GM12878 (cell line): ENCODE data around the gene UNK. TPM values are rescaled to one million over a fixed set of nuclear protein-coding genes. Genes with fewer than 3 reads are reported as not detected.

ENCODE experiments used
- ATF2 ChIP-seq: IDR thresholded peaks from 2 replicates; pipeline ENCODE4 v1.6.1; 2012; ENCODE audit warnings: low read length, inconsistent platforms
- BCL11A ChIP-seq: IDR thresholded peaks from 2 replicates; pipeline ENCODE4 v1.6.1; 2011; ENCODE audit warnings: low read depth, low read length
- CHD1 ChIP-seq: IDR thresholded peaks from 2 replicates; pipeline ENCODE4 v1.6.1; 2012; ENCODE audit warnings: low read depth, low read length, improper control_type of control experiment
- DPF2 ChIP-seq: fragments of 450-650 bp; IDR thresholded peaks from 2 replicates; pipeline ENCODE4 v1.6.1; 2017; ENCODE audit warnings: mild to moderate bottlenecking
- EZH2 ChIP-seq: IDR thresholded peaks from 2 replicates; pipeline ENCODE4 v1.6.1; 2012; ENCODE audit warnings: low read depth, mild to moderate bottlenecking, control low read depth, inconsistent platforms, low read length, borderline replicate concordance; ENCODE audit not compliant: control insufficient read depth
- FOXK2 ChIP-seq: fragments of 450-650 bp; IDR thresholded peaks from 2 replicates; pipeline ENCODE4 v1.6.1; 2017; ENCODE audit warnings: mild to moderate bottlenecking, moderate library complexity
- FOXM1 ChIP-seq: IDR thresholded peaks from 2 replicates; pipeline ENCODE4 v1.6.1; 2012; ENCODE audit warnings: low read depth, mild to moderate bottlenecking, inconsistent platforms, low read length, moderate library complexity
- GABPA ChIP-seq: IDR thresholded peaks from 2 replicates; pipeline ENCODE4 v1.6.1; 2014; ENCODE audit warnings: antibody characterized with exemption, low read depth, mild to moderate bottlenecking, inconsistent platforms
- HDAC2 ChIP-seq: fragments of 200-600 bp; sonication (generic); IDR thresholded peaks from 2 replicates; pipeline ENCODE4 v1.6.1; 2017
- MTA3 ChIP-seq: IDR thresholded peaks from 2 replicates; pipeline ENCODE4 v1.6.1; 2012; ENCODE audit warnings: low read length, inconsistent platforms, borderline replicate concordance
- NR2F1 ChIP-seq: fragments of 450-650 bp; conservative IDR thresholded peaks from 2 replicates; pipeline ENCODE4 v1.6.1; 2017; ENCODE audit warnings: mild to moderate bottlenecking
- PML ChIP-seq: IDR thresholded peaks from 2 replicates; pipeline ENCODE4 v1.6.1; 2012; ENCODE audit warnings: low read length, inconsistent platforms
- POU2F2 ChIP-seq: IDR thresholded peaks from 3 replicates; pipeline ENCODE4 v1.6.1; 2011; ENCODE audit warnings: low read depth, mild to moderate bottlenecking, low read length, borderline replicate concordance
- RAD21 ChIP-seq: IDR thresholded peaks from 2 replicates; pipeline ENCODE4 v1.6.1; 2011; ENCODE audit warnings: mild to moderate bottlenecking, low read depth, low read length, moderate library complexity; ENCODE audit not compliant: insufficient read depth
- SPI1 ChIP-seq: IDR thresholded peaks from 2 replicates; pipeline ENCODE4 v1.6.1; 2011; ENCODE audit warnings: low read depth, mild to moderate bottlenecking, low read length, moderate library complexity, borderline replicate concordance; ENCODE audit not compliant: insufficient read depth
- SREBF2 ChIP-seq: IDR thresholded peaks from 2 replicates; pipeline ENCODE4 v1.6.1; 2012; ENCODE audit warnings: mild to moderate bottlenecking, low read length
- SUPT20H ChIP-seq: IDR thresholded peaks from 2 replicates; pipeline ENCODE4 v1.6.1; 2011; ENCODE audit warnings: low read depth, mild to moderate bottlenecking, low read length, moderate library complexity, borderline replicate concordance; ENCODE audit not compliant: control insufficient read depth
- ZNF207 ChIP-seq: fragments of 450-650 bp; IDR thresholded peaks from 2 replicates; pipeline ENCODE4 v1.6.1; 2014; ENCODE audit warnings: antibody characterized with exemption, mild to moderate bottlenecking, borderline replicate concordance
- ZNF24 ChIP-seq: fragments of 450-650 bp; IDR thresholded peaks from 2 replicates; pipeline ENCODE4 v1.6.1; 2017; ENCODE audit warnings: antibody characterized with exemption, mild to moderate bottlenecking
- polyA plus RNA-seq, 11 experiments: library from polyadenylated mRNA; depleted of rRNA in 4 of 11; unstranded in 6 of 11; stranded (reverse) in 5 of 11; fragments of >200 nt; fragmentation: Nextera tagmentation in 4 of 11; fragmentation: Illumina TruSeq in 1 of 11; extraction: Ambion mirVana in 4 of 11; extraction: Trizol in 1 of 11; gene quantifications; 1 replicate in 1 of 11; 2 replicates in 10 of 11; pipeline versions ENCODE4 v1.2.1 to v1.2.3, GENCODE V29; 2011 to 2016; ENCODE audit warnings: inconsistent platforms in 2 of 11, missing spikeins in 2 of 11, low read depth in 1 of 11
- total RNA-seq, 4 experiments: library from RNA; depleted of rRNA in 3 of 4; stranded (reverse); fragments of >200 nt in 3 of 4; fragmentation: Illumina TruSeq in 1 of 4; extraction: Trizol in 1 of 4; gene quantifications; 2 replicates each; pipeline versions ENCODE4 v1.2.1 to v1.2.3, GENCODE V29; 2013 to 2021
- TF ChIP-seq, protein P1 (sequence below): fragments of 450-650 bp; IDR thresholded peaks from 2 replicates; pipeline ENCODE4 v1.6.1; 2018; ENCODE audit warnings: borderline replicate concordance, mild to moderate bottlenecking; ENCODE audit not compliant: partially characterized antibody
- TF ChIP-seq, protein P2 (sequence below): IDR thresholded peaks from 2 replicates; pipeline ENCODE4 v1.6.1; 2011; ENCODE audit warnings: borderline replicate concordance, low read depth, mild to moderate bottlenecking, moderate library complexity, low read length; ENCODE audit not compliant: insufficient read depth, poor library complexity, severe bottlenecking
- TF ChIP-seq, protein P3 (sequence below): fragments of 450-650 bp; IDR thresholded peaks from 2 replicates; pipeline ENCODE4 v1.6.1; 2017; ENCODE audit warnings: mild to moderate bottlenecking, low read depth, inconsistent platforms; ENCODE audit not compliant: poor library complexity, severe bottlenecking
- TF ChIP-seq, protein P4 (sequence below): fragments of 450-650 bp; IDR thresholded peaks from 2 replicates; pipeline ENCODE4 v1.6.1; 2016; ENCODE audit warnings: mild to moderate bottlenecking

Gene UNK
- total and polyA plus RNA-seq, 10 of the 15 experiments (the other 5 are each of a cell fraction or from before 2014, with no cell fraction given), result 8.9 to 34.5 (median 27.3) TPM

DNA sequence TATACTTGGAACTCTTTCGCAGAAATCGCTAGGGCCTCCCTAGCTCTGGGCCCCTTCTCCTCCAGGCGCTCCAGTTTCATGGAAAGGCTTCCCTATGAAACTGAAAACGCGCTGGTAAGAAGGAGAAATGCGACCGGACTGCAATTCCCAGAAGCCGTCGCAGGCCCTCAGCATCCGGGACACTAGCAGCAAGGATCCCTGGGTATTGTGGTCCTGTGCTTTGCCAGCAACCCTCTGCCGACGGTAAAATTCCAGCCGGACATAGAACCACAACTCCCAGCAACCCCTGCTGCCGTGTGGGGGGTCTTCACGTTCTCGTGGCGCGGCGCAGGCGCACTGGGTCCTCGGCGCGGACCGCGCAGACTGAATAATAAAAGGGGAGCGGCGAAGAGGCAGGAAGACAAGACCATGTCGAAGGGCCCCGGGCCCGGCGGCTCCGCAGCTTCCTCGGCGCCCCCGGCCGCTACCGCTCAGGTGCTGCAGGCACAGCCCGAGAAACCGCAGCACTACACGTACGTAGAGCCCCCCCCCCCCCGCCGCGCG lies at the start of gene UNK (continued):
- TF ChIP-seq RAD21 (no peak), ATF2 (no peak), ZNF24 (no peak), POU2F2 (0 out of 3 replicates have a peak, but pooled peaks have one; percentile 22), MTA3 (no peak), EZH2 (no peak), NR2F1 (no peak), SPI1 (peak; percentile 33; the same call in 1 of the 2 replicates), BCL11A (no peak), ZNF207 (peak; percentile 42; the same call in 1 of the 2 replicates), DPF2 (peak; percentile 62; the same call in 1 of the 2 replicates), SREBF2 (no peak), PML (no peak), CHD1 (no peak), FOXK2 (peak; percentile 29; the same call in 1 of the 2 replicates), FOXM1 (no peak), HDAC2 (no peak), SUPT20H (no peak), GABPA (peak; percentile 53; the same call in 1 of the 2 replicates)
- TF ChIP-seq, protein P1, sequence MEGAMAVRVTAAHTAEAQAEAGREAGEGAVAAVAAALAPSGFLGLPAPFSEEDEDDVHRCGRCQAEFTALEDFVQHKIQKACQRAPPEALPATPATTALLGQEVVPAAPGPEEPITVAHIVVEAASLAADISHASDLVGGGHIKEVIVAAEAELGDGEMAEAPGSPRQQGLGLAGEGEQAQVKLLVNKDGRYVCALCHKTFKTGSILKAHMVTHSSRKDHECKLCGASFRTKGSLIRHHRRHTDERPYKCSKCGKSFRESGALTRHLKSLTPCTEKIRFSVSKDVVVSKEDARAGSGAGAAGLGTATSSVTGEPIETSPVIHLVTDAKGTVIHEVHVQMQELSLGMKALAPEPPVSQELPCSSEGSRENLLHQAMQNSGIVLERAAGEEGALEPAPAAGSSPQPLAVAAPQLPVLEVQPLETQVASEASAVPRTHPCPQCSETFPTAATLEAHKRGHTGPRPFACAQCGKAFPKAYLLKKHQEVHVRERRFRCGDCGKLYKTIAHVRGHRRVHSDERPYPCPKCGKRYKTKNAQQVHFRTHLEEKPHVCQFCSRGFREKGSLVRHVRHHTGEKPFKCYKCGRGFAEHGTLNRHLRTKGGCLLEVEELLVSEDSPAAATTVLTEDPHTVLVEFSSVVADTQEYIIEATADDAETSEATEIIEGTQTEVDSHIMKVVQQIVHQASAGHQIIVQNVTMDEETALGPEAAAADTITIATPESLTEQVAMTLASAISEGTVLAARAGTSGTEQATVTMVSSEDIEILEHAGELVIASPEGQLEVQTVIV, result no peak
- TF ChIP-seq, protein P2, sequence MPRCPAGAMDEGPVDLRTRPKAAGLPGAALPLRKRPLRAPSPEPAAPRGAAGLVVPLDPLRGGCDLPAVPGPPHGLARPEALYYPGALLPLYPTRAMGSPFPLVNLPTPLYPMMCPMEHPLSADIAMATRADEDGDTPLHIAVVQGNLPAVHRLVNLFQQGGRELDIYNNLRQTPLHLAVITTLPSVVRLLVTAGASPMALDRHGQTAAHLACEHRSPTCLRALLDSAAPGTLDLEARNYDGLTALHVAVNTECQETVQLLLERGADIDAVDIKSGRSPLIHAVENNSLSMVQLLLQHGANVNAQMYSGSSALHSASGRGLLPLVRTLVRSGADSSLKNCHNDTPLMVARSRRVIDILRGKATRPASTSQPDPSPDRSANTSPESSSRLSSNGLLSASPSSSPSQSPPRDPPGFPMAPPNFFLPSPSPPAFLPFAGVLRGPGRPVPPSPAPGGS, result no peak
- TF ChIP-seq, protein P3, sequence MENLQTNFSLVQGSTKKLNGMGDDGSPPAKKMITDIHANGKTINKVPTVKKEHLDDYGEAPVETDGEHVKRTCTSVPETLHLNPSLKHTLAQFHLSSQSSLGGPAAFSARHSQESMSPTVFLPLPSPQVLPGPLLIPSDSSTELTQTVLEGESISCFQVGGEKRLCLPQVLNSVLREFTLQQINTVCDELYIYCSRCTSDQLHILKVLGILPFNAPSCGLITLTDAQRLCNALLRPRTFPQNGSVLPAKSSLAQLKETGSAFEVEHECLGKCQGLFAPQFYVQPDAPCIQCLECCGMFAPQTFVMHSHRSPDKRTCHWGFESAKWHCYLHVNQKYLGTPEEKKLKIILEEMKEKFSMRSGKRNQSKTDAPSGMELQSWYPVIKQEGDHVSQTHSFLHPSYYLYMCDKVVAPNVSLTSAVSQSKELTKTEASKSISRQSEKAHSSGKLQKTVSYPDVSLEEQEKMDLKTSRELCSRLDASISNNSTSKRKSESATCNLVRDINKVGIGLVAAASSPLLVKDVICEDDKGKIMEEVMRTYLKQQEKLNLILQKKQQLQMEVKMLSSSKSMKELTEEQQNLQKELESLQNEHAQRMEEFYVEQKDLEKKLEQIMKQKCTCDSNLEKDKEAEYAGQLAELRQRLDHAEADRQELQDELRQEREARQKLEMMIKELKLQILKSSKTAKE, result no peak
- TF ChIP-seq, protein P4, sequence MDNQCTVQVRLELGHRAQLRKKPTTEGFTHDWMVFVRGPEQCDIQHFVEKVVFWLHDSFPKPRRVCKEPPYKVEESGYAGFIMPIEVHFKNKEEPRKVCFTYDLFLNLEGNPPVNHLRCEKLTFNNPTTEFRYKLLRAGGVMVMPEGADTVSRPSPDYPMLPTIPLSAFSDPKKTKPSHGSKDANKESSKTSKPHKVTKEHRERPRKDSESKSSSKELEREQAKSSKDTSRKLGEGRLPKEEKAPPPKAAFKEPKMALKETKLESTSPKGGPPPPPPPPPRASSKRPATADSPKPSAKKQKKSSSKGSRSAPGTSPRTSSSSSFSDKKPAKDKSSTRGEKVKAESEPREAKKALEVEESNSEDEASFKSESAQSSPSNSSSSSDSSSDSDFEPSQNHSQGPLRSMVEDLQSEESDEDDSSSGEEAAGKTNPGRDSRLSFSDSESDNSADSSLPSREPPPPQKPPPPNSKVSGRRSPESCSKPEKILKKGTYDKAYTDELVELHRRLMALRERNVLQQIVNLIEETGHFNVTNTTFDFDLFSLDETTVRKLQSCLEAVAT, result no peak
